WTC11 (cell line): ENCODE measurements around the gene SYNPO2. TPM values are rescaled to one million over a fixed set of nuclear protein-coding genes. Genes with fewer than 3 reads are reported as not detected.

ENCODE experiments used
- ATAC-seq: fragments of 200-7000 bp; cut with Tn5 transposase; 2 replicates; pipeline ENCODE4 v1.10.0; 2021; ENCODE audit warnings: mild to moderate bottlenecking, moderate library complexity
- CTCF ChIA-PET: fragments of 300-600 bp; sonication (Branson Sonifier 250); formaldehyde crosslinking; loops from one replicate; lab custom pipeline; 2021; ENCODE audit warnings: antibody characterized with exemption; lab: Charles Lee
- POLR2A ChIA-PET: fragments of 350-600 bp; sonication (Branson Sonifier 250); formaldehyde crosslinking; loops from one replicate; lab custom pipeline; 2021; ENCODE audit warnings: antibody characterized with exemption; lab: Charles Lee
- DNase-seq: peaks from one replicate; pipeline ENCODE4 v3.0.0; 2021; ENCODE audit warnings: low spot score
- H3K27ac Mint-ChIP-seq: 2 replicates; pipeline ENCODE4 v1.8.0; 2021; ENCODE audit warnings: mixed read lengths
- H3K27me3 Mint-ChIP-seq: 2 replicates; pipeline ENCODE4 v1.8.0; 2021; ENCODE audit warnings: low read depth, mild to moderate bottlenecking, moderate library complexity, mixed read lengths
- H3K36me3 Mint-ChIP-seq: 2 replicates; pipeline ENCODE4 v1.8.0; 2021; ENCODE audit warnings: mixed read lengths
- H3K4me1 Mint-ChIP-seq: 2 replicates; pipeline ENCODE4 v1.8.0; 2022; ENCODE audit warnings: mixed read lengths
- H3K4me3 Mint-ChIP-seq: 2 replicates; pipeline ENCODE4 v1.8.0; 2021; ENCODE audit warnings: mild to moderate bottlenecking, moderate library complexity, mixed read lengths
- H3K9me3 Mint-ChIP-seq: 2 replicates; pipeline ENCODE4 v1.8.0; 2021; ENCODE audit warnings: mixed read lengths
- CREM ChIP-seq: sonication (generic); formaldehyde crosslinking; IDR thresholded peaks from 2 replicates; pipeline ENCODE4 v1.8.1; 2022; ENCODE audit warnings: mild to moderate bottlenecking, missing genetic modification reagents, moderate library complexity
- GABPB1 ChIP-seq: sonication (generic); formaldehyde crosslinking; IDR thresholded peaks from 2 replicates; pipeline ENCODE4 v1.8.1; 2023; ENCODE audit warnings: mild to moderate bottlenecking, missing genetic modification reagents
- GRHL2 ChIP-seq: fragments of 250-450 bp; sonication (Bioruptor Pico); IDR thresholded peaks from 2 replicates; pipeline ENCODE4 v1.8.0; 2022; ENCODE audit warnings: mild to moderate bottlenecking, moderate library complexity; ENCODE audit not compliant: insufficient replicate concordance, severe bottlenecking
- GTF2I ChIP-seq: fragments of 250-450 bp; sonication (Bioruptor Pico); conservative IDR thresholded peaks from 2 replicates; pipeline ENCODE4 v1.4.0; 2021; ENCODE audit warnings: mild to moderate bottlenecking
- JAZF1 ChIP-seq: fragments of 250-450 bp; sonication (Bioruptor Pico); IDR thresholded peaks from 2 replicates; pipeline ENCODE4 v1.9.0; 2021; ENCODE audit warnings: moderate library complexity, mild to moderate bottlenecking, inconsistent platforms
- KAT7 ChIP-seq: sonication (generic); formaldehyde crosslinking; IDR thresholded peaks from 2 replicates; pipeline ENCODE4 v1.8.1; 2023; ENCODE audit warnings: missing genetic modification reagents, mild to moderate bottlenecking, borderline replicate concordance
- PRRX2 ChIP-seq: fragments of 250-450 bp; sonication (Bioruptor Pico); IDR thresholded peaks from 2 replicates; pipeline ENCODE4 v1.8.0; 2021; ENCODE audit warnings: mild to moderate bottlenecking
- SOX15 ChIP-seq: fragments of 250-450 bp; sonication (Bioruptor Pico); IDR thresholded peaks from 2 replicates; pipeline ENCODE4 v1.9.0; 2021; ENCODE audit warnings: mild to moderate bottlenecking
- TEAD1 ChIP-seq: sonication (generic); formaldehyde crosslinking; IDR thresholded peaks from 2 replicates; pipeline ENCODE4 v1.8.0; 2022; ENCODE audit warnings: mild to moderate bottlenecking, missing genetic modification reagents
- TEAD4 ChIP-seq: sonication (generic); formaldehyde crosslinking; IDR thresholded peaks from 2 replicates; pipeline ENCODE4 v1.8.0; 2022; ENCODE audit warnings: mild to moderate bottlenecking, missing genetic modification reagents
- ZNF138 ChIP-seq: sonication (generic); formaldehyde crosslinking; conservative IDR thresholded peaks from 2 replicates; pipeline ENCODE4 v1.8.1; 2022; ENCODE audit warnings: mild to moderate bottlenecking, moderate library complexity, missing genetic modification reagents
- ZNF423 ChIP-seq: fragments of 250-450 bp; sonication (Bioruptor Pico); IDR thresholded peaks from 2 replicates; pipeline ENCODE4 v2.1.2; 2022; ENCODE audit warnings: mild to moderate bottlenecking, moderate library complexity
- total RNA-seq: library from RNA; stranded (reverse); gene quantifications from 3 replicates; pipeline ENCODE4 v1.2.3, GENCODE V29; 2021
- TF ChIP-seq, protein P1 (sequence below): sonication (generic); formaldehyde crosslinking; IDR thresholded peaks from 2 replicates; pipeline ENCODE4 v1.8.0; 2022; ENCODE audit warnings: missing genetic modification reagents
- TF ChIP-seq, protein P2 (sequence below): sonication (generic); formaldehyde crosslinking; IDR thresholded peaks from 2 replicates; pipeline ENCODE4 v1.8.1; 2023; ENCODE audit warnings: mild to moderate bottlenecking, missing genetic modification reagents, borderline replicate concordance
- TF ChIP-seq, protein P3 (sequence below): sonication (generic); formaldehyde crosslinking; IDR thresholded peaks from 2 replicates; pipeline ENCODE4 v1.8.0; 2022; ENCODE audit warnings: mild to moderate bottlenecking, missing genetic modification reagents
- TF ChIP-seq, protein P4 (sequence below): sonication (generic); formaldehyde crosslinking; IDR thresholded peaks from 2 replicates; pipeline ENCODE4 v1.8.0; 2022; ENCODE audit warnings: mild to moderate bottlenecking, missing genetic modification reagents
- TF ChIP-seq, protein P5 (sequence below): sonication (generic); formaldehyde crosslinking; IDR thresholded peaks from 2 replicates; pipeline ENCODE4 v1.8.1; 2023; ENCODE audit warnings: mild to moderate bottlenecking, missing genetic modification reagents

The SYNPO2 gene
- total RNA-seq, 1 experiment from 2014 or later, result 1.9 TPM

DNA sequence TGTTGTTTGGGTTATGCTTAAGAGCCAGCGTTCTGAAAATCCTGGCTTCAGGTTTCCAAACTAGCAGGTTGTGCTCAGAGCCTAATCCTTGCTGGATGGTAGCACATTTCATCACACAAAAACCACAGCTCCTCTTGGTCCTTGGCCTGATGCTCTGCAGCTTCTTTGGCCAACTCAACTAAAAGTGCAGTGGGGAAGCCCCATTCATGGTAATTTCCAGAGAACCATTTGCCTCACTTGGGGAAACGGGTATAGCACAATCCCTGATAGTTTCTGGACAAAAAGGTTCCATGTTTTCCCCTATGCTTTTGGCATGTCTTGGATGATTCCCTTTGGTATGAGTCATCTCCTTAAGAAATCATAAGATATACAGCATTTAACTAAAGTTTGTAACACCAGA is 78.7 kb downstream of the SYNPO2 start:
- H3K9me3 Mint-ChIP-seq, result no peaks in the 10 kb centered on the region
- TF ChIP-seq KAT7 (CRISPR knock-in tag), result no peak
- TF ChIP-seq, protein P1, sequence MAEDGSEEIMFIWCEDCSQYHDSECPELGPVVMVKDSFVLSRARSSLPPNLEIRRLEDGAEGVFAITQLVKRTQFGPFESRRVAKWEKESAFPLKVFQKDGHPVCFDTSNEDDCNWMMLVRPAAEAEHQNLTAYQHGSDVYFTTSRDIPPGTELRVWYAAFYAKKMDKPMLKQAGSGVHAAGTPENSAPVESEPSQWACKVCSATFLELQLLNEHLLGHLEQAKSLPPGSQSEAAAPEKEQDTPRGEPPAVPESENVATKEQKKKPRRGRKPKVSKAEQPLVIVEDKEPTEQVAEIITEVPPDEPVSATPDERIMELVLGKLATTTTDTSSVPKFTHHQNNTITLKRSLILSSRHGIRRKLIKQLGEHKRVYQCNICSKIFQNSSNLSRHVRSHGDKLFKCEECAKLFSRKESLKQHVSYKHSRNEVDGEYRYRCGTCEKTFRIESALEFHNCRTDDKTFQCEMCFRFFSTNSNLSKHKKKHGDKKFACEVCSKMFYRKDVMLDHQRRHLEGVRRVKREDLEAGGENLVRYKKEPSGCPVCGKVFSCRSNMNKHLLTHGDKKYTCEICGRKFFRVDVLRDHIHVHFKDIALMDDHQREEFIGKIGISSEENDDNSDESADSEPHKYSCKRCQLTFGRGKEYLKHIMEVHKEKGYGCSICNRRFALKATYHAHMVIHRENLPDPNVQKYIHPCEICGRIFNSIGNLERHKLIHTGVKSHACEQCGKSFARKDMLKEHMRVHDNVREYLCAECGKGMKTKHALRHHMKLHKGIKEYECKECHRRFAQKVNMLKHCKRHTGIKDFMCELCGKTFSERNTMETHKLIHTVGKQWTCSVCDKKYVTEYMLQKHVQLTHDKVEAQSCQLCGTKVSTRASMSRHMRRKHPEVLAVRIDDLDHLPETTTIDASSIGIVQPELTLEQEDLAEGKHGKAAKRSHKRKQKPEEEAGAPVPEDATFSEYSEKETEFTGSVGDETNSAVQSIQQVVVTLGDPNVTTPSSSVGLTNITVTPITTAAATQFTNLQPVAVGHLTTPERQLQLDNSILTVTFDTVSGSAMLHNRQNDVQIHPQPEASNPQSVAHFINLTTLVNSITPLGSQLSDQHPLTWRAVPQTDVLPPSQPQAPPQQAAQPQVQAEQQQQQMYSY (CRISPR knock-in tag), result peak; percentile 35; the same call in 1 of the 2 replicates
- no peak for ATAC-seq
- no peak overlapping the region for H3K27ac Mint-ChIP-seq
- POLR2A ChIA-PET, result no interaction called here
- H3K27me3 Mint-ChIP-seq, result no peaks in the 10 kb centered on the region
- CTCF ChIA-PET, result interaction anchor here (1.0 to 1.6 kb wide), 4 partner anchors 73 to 523 kb away, joined by 3 to 7 read pairs (median 5); no protein-coding TSS in a partner anchor
- no peak overlapping the region for H3K4me3 Mint-ChIP-seq
- H3K4me1 Mint-ChIP-seq, result peaks cover 25% of the 10 kb centered on the region
- no peaks in the 10 kb centered on the region for H3K36me3 Mint-ChIP-seq
- no peak for DNase-seq

DNA sequence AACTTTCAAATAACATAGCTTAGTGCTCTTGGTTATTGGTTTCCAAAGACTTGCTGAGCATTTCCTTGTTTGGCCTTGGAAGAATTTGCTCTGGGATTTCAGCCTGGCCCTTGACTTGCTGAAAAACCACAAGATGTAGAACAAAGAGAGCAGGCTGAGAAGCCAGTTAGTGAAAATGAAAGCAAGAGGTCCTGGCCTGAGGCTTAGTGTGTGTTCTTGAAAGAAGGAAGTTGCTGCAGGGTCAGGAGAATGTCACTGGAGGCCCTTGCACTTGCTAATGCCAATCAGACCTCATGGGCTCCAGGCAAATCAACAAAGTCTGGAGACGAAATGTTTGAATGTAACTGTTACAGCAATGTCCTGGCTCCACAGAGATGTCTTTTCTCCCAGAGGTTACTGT is 79.4 kb downstream of the SYNPO2 start:
- Mint-ChIP-seq H3K4me3 (no peak overlapping the region), H3K4me1 (peaks cover 25% of the 10 kb centered on the region), H3K27ac (peak overlapping the region; percentile 17), H3K9me3 (no peaks in the 10 kb centered on the region)
- CTCF ChIA-PET, result interaction anchor here (0.8 to 2.3 kb wide), 7 partner anchors 56 to 659 kb away, joined by 3 to 13 read pairs (median 4); no protein-coding TSS in a partner anchor
- ATAC-seq (peak; percentile 93), DNase-seq (peak; percentile 21)
- POLR2A ChIA-PET, result no interaction called here
- TF ChIP-seq TEAD4 (CRISPR knock-in tag), result no peak
- TF ChIP-seq SOX15 (CRISPR knock-in tag), result no peak
- TF ChIP-seq, protein P2, sequence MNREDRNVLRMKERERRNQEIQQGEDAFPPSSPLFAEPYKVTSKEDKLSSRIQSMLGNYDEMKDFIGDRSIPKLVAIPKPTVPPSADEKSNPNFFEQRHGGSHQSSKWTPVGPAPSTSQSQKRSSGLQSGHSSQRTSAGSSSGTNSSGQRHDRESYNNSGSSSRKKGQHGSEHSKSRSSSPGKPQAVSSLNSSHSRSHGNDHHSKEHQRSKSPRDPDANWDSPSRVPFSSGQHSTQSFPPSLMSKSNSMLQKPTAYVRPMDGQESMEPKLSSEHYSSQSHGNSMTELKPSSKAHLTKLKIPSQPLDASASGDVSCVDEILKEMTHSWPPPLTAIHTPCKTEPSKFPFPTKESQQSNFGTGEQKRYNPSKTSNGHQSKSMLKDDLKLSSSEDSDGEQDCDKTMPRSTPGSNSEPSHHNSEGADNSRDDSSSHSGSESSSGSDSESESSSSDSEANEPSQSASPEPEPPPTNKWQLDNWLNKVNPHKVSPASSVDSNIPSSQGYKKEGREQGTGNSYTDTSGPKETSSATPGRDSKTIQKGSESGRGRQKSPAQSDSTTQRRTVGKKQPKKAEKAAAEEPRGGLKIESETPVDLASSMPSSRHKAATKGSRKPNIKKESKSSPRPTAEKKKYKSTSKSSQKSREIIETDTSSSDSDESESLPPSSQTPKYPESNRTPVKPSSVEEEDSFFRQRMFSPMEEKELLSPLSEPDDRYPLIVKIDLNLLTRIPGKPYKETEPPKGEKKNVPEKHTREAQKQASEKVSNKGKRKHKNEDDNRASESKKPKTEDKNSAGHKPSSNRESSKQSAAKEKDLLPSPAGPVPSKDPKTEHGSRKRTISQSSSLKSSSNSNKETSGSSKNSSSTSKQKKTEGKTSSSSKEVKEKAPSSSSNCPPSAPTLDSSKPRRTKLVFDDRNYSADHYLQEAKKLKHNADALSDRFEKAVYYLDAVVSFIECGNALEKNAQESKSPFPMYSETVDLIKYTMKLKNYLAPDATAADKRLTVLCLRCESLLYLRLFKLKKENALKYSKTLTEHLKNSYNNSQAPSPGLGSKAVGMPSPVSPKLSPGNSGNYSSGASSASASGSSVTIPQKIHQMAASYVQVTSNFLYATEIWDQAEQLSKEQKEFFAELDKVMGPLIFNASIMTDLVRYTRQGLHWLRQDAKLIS (CRISPR knock-in tag), result no peak
- no peak for TF ChIP-seq PRRX2 (CRISPR knock-in tag)
- no peak for TF ChIP-seq ZNF138 (CRISPR knock-in tag)
- no peak for TF ChIP-seq GABPB1 (CRISPR knock-in tag)
- TF ChIP-seq CREM (CRISPR knock-in tag), result no peak
- no peak for TF ChIP-seq ZNF423
- TF ChIP-seq, protein P3, sequence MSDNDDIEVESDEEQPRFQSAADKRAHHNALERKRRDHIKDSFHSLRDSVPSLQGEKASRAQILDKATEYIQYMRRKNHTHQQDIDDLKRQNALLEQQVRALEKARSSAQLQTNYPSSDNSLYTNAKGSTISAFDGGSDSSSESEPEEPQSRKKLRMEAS (CRISPR knock-in tag), result no peak
- TF ChIP-seq GRHL2 (CRISPR knock-in tag), result no peak
- no peak for TF ChIP-seq JAZF1 (CRISPR knock-in tag)
- TF ChIP-seq, protein P4, sequence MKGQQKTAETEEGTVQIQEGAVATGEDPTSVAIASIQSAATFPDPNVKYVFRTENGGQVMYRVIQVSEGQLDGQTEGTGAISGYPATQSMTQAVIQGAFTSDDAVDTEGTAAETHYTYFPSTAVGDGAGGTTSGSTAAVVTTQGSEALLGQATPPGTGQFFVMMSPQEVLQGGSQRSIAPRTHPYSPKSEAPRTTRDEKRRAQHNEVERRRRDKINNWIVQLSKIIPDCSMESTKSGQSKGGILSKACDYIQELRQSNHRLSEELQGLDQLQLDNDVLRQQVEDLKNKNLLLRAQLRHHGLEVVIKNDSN, result no peak
- TF ChIP-seq GTF2I, result no peak
- TF ChIP-seq, protein P5, sequence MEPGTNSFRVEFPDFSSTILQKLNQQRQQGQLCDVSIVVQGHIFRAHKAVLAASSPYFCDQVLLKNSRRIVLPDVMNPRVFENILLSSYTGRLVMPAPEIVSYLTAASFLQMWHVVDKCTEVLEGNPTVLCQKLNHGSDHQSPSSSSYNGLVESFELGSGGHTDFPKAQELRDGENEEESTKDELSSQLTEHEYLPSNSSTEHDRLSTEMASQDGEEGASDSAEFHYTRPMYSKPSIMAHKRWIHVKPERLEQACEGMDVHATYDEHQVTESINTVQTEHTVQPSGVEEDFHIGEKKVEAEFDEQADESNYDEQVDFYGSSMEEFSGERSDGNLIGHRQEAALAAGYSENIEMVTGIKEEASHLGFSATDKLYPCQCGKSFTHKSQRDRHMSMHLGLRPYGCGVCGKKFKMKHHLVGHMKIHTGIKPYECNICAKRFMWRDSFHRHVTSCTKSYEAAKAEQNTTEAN (CRISPR knock-in tag), result no peak
- TF ChIP-seq TEAD1, result no peak
- TF ChIP-seq, all 79 proteins: peak for 0
- no peaks in the 10 kb centered on the region for H3K36me3 Mint-ChIP-seq
- no peaks in the 10 kb centered on the region for H3K27me3 Mint-ChIP-seq
